NCI-H526 (cell line): Measurements from ENCODE around the gene PDS5B.
"Not testable (repeated sequence)": the region's sequence is repeated elsewhere in the genome, so short reads cannot be mapped to it uniquely, and the experiment has no call there.

Source experiments
- DNase-seq, 2 experiments: peaks; one replicate each; lab custom pipeline; 2025; lab: John Stamatoyannopoulos, UW

Gene PDS5B

GRCh38 chr13:32796754-32797153 lies 210.5 kb downstream of the PDS5B start:
- no peak for DNase-seq

GRCh38 chr13:32802159-32802558 lies 215.9 kb downstream of the PDS5B start:
- DNase-seq = no peak

GRCh38 chr13:32804673-32805230 lies 218.5 kb downstream of the PDS5B start:
- no peak for DNase-seq

- DNase-seq = no peak
These were observed 225.1 kb downstream of the PDS5B start for GRCh38 chr13:32811297-32811800.

- no peak for DNase-seq
These were observed 235.0 kb downstream of the PDS5B start for GRCh38 chr13:32821149-32821688.

GRCh38 chr13:32822771-32823170 lies 236.5 kb downstream of the PDS5B start:
- DNase-seq = no peak

- DNase-seq = no peak
These were observed 237.3 kb downstream of the PDS5B start for GRCh38 chr13:32823597-32823996.

- no peak for DNase-seq
These were observed 237.8 kb downstream of the PDS5B start for GRCh38 chr13:32824061-32824460.

GRCh38 chr13:32824675-32825074 lies 238.4 kb downstream of the PDS5B start:
- no peak for DNase-seq

- DNase-seq = no peak
These were observed 239.2 kb downstream of the PDS5B start for GRCh38 chr13:32825481-32825880.

- not testable (repeated sequence) for DNase-seq
These were observed 240.1 kb downstream of the PDS5B start for GRCh38 chr13:32826372-32826771.
